NCI-H524 (cell line): Measurements from ENCODE around the gene PANX2.
"Not testable (repeated sequence)": the region's sequence is repeated elsewhere in the genome, so short reads cannot be mapped to it uniquely, and the experiment has no call there.

Experiments used
- DNase-seq, 2 experiments: peaks; one replicate each; lab custom pipeline; 2025; lab: John Stamatoyannopoulos, UW

The PANX2 gene

GRCh38 chr22:50147258-50148165, 23.0 kb upstream of the PANX2 start:
- DNase-seq = not testable (repeated sequence)

DNA sequence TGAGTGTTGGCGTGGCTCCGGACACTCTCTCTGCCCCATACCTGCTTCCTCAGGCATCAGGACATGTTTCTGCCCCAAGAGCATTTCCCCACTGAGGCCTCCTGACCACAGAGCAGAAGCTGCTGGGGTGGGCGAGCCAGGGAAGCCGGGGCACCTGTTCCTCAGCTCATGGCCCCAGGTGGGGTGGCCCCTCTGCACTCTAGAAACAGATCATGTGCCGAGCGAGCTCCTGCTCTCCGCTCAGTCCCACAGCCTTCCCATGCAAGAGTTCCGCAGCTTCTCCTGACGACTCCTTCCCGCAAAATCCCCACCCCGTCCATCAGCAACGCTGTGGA, 22.4 kb upstream of the PANX2 start:
- no peak for DNase-seq

GRCh38 chr22:50148991-50149721, 21.4 kb upstream of the PANX2 start:
- DNase-seq = peak; percentile 38 to 73

DNA sequence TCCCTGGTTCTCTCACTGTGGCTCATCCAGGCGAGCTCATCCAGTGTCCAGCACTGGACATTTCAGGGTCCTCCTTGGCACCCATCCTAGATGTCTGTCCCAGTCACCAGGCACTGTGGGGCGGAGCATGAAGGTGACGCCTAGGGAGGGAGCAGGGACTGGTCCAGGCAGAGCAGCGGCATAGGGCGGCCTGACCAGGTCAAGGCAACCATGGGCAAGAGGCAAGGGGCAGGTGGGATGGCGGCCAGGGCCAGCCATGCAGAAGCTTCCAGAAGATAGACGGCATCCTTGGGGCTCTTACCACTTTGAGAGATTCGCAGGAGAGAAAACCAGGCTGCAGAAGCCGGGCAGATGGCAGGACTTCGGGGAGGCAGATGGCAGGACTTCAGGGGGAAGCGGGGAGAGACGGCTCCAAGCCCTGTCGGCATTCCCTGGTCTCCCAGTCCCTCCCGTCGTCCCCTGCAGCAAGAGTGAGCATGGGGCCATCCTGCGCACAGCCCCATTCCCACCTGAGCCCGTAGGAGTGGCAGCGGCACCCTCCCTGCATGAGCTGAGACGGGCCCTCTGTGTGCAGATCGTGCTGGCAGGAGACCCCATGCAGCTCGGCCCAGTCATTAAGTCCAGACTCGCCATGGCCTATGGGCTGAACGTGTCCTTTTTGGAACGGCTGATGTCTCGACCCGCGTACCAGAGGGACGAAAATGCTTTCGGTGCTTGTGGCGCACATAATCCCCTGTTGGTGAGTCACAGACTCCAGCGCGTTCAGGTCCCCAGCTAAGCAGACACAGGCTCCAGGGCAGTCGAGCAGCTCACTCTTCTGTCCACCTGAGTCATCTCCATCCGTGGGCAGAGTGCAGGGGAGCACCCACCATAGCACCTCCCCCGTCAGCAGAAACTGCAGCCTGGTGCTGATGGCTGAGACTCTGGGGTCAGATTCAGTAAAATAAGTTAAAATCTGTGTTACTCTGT, 20.1 kb upstream of the PANX2 start:
- peak; percentile 80 to 86 for DNase-seq

GRCh38 chr22:50151571-50152537, 18.7 kb upstream of the PANX2 start:
- no peak for DNase-seq

GRCh38 chr22:50153056-50153755, 17.3 kb upstream of the PANX2 start:
- DNase-seq = no peak

- no peak for DNase-seq
Observed at GRCh38 chr22:50153756-50154140, 16.8 kb upstream of the PANX2 start.

DNA sequence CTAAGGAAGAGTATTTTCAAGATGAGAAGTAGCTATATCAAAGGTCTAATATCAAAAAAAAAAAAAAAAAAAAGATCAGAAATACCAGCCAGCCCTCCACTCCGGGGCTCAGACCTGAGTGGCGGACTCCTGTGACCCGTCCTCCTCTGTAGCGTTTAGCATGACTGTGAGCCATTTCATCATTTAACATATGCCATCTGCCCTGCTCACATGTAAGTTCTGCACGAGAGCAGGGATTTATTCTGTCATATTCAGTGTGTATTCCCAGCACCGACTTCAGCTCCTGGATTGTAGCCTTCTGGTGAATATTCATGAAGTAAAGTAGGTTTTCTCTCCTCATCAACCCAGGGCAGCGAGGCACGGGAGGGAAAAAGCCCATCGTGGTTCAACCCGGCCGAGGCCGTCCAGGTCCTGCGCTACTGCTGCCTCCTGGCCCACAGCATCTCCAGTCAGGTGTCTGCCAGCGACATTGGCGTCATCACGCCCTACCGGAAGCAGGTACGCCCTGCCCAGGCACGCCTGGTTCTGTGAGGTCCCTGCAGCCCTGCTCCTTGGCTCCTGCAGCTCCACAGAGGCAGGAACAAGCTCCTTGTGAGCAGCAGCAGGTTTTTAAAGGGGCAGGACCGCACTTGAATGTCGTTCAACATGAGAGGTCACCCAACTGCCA, 12.7 kb upstream of the PANX2 start:
- DNase-seq = no peak

DNA sequence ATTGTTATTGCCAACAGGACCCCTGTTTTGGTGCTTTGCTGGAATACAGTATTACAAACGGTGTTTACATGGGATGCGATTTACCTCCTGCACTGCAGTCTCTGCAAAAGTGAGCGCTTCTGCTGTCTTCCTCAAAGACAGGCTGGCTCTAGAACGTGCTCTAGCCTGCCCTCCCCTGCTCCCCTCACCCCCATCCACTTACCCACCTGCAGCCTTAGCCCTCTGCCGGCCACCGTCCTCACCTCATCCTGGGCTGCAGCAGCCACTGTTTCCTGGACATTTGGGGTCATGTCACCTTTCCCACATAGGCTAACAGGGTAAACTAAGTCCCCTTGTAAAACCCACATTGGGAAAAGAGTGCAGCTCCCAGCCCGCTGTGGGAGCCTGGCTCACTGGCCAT, 9.6 kb upstream of the PANX2 start:
- DNase-seq = no peak

DNA sequence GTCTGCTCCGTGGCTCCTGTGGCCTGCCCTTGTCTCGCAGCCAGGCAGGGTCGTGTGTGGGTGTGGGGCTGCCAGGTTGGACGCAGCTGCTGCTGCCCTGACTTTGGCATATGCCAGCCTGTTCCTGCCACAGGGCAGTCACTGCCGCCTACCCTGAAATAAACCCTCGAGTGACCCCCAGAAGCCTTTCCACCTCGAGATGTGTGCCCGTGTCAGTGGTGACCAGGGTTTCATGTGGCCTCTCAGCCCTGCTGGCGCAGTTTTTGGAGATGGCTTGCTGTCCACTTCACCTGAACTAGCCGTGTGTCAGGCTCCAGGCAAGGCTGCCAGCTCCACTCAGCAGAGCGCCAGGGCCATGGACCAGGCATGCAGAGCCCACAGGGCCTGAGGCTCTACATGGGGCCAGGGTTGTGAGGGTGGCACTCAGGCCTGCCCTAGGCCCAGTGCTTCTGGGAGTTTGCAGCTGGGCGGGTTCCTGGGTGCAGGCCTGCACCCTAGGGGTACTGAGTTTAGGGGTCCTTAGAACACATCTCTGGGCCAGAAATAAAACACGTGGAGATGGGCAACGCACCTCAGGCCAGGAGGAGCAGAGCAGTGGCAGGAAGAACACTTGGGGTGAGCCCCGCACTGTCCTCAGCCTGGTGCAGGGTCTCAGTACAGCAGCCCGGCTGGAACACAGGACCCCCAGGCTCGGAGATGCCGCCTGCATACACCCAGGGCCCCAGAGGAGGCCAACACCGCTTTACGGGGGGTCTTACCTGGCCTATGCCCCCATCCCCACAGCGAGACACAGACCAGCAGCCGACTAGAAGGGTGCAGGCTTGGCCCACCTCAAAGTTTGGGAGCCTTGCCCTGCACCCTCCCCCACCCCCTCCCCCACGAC, 8.8 kb upstream of the PANX2 start:
- no peak for DNase-seq

DNA sequence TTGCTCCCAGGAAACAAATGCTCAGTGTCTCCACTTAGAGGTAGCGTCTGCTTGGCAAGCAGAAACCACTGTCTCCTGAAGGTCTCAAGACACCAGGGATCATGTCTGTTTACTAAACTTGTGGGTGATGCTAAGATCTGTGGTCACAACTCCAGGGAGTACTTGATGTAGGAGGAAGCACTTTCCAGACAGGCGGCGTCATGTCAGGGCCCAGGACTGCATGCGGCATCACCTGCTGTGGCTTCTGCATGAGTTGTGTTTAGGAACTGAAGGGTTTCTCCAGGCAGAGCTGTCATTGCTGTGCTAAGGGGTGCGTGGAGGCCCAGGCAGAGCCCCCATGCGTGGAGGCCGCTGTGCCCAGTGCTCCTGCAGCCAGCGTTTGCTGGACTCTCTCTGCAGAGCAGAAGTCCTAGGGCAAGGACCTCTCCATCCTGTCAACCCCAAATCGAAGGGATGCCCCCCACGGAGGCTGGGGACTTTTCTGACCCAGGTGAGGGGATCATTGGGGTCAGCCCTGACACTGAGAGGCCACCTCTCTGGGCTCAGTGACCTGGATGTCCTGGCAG, 8.1 kb upstream of the PANX2 start:
- no peak for DNase-seq

DNA sequence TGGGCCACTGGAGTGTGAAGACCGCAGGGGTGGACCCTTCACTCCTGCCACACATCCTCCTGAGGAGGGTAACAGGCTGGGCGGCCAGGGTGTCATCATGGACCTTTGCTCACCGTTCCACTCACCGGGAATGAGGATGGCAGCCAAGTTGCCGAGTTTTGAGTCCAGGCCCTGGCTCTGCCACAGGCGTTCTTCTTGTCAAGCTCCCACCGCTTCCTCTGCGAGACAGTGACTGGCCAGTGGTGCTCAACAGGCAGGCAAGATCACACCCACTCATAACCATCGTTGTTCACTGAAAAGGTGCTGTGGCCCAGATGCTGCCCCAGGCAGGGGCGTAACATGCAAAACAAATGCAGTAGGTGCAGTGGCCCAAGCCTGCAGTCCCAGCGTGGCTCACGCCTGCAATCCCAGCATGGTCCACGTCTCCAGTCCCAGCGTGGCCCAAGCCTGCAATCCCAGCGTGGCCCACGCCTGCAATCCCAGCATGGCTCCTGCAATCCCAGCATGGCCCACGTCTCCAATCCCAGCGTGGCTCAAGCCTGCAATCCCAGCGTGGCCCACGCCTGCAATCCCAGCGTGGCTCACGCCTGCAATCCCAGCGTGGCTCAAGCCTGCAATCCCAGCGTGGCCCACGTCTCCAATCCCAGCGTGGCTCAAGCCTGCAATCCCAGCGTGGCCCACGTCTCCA, 5.0 kb upstream of the PANX2 start:
- no peak for DNase-seq

GRCh38 chr22:50167689-50168489, 2.6 kb upstream of the PANX2 start:
- no peak for DNase-seq

DNA sequence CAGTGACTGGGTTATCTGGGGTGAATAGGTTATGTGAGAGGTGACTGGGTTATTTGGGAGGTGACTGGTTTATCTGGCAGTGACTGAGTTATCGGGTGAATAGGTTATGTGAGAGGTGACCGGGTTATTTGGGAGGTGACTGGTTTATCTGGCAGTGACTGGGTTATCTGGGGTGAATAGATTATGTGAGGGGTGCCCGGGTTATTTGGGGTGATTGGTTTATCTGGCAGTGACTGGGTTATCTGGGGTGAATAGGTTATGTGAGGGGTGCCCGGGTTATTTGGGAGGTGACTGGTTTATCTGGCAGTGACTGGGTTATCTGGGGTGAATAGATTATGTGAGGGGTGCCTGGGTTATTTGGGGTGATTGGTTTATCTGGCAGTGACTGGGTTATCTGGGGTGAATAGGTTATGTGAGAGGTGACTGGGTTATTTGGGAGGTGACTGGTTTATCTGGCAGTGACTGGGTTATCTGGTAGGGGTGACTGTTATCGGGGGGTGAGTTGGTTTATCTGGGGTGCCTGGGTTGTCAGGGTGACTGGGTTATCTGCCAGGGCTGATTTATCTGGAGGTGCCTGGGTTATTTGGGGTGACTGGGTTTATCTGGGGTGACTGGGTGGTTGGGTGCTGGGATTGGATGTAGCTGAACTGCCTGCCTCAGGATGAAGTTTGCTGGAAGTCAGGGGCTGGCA, 1.9 kb upstream of the PANX2 start:
- not testable (repeated sequence) for DNase-seq

DNA sequence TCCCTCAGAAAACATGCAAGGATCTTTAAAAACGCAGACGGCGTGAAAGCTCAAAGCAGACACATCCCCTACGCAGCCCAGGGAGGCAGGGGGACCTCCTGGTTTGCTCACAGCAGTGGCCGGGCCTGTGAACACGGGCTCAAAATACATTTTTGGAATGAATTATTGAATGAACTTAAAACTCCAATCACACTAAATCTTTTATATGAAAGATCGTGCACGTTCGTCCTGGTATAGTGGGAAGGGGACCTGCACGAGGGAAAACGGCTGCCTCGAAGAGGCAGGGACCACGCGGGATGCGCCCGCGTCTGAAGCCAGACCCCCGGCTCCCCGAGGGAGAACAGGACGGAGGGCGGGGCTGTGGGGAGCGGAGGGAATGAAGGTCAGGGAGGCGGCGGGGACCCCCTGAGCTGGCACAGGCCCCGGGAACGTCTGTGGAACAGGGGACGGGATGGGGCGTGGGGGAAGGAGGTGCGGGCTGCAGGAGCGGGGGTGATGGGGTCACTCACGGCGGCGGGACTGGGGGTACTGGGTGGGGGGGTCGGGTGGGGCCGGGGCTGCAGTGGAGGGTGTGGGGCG, 1.3 kb upstream of the PANX2 start:
- peak in 1 of 2 experiments; percentile 30 for DNase-seq

DNA sequence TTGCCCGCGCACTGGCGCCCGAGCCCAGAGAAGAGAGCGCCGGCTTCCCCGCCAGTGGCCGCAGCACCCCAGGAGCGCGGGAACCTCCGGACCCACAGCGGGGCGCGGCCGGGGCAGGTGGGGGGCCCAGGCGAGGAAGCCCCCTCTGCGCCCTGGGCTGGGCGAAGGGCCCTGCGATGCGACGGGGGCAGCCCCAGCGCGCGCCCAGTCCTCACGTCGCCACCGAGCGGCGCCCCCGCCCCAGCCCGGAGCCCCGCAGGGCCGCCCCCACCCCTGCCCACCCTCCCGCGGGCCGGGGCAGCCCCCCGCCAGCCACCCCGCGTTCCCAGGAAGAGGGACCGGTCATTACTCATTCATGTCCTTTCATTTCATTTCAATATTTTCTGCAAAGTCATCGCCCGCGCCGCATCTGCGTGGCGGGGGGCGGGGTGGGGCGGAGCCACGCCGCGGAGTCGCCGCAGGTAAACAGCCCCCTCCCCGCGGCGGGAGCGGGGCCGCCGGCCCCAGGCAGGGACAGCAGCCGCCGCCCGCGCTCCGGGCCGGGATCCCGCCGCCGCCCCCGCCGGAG, 673 bp upstream of the PANX2 start:
- DNase-seq = peak in 1 of 2 experiments; percentile 30
